NCI-H128 (cell line): ENCODE measurements around the gene CCDC85A.
A peak's percentile ranks its signal among the peaks of the same experiment; 100 is the strongest.
"Not testable (repeated sequence)": the region's sequence is repeated elsewhere in the genome, so short reads cannot be mapped to it uniquely, and the experiment has no call there.

ENCODE experiments used
- DNase-seq: peaks from one replicate; lab custom pipeline; 2025; ENCODE audit not compliant: unreplicated experiment; lab: John Stamatoyannopoulos, UW

CCDC85A gene

DNA sequence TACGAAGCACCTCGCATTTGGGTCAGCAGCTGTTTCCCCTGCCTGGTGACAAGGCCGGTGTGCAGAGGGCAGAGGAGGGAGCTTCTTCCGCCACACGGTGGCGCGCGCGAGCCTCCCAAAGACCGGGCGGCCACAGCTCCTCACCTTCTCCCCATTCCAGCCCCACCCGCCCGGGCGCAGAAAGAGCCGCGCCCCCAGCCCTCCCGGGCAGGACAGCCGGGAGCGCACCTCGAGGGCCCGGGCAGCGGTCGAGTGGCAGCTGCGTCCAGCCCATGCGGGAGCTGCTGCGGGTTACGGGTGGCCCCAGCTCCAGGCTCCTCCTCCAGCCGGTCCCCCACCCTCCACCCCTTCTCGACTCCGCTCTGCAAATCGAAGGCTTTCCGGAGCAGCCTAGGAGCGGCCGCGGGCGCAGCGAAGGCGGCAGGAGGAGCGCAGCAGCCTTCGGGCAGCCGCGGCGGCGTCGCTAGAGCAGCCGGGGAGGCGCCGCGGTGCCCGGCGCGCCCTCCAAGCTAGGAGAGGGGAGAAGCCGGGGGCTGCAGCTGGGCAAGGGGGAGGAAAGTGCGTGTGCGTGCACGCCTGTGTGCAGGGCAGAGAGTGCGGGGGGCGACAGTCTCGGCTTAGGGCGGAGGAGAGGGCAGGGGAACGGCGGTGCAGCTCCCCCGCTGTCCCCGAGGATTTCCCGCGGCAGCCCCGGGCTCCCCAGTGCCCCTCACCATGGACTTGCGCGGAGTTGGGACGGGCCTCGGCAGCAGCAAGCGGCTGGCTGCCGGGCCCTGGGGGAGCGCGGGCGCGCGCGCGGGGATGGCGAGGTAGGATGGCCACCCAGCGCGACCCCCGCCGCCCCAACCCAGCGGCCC lies at the start of gene CCDC85A:
Gene CCDC85A (plus strand): TSS at position 348 of the 857 bp plus-strand sequence. CDS start 635 bp downstream, outside the sequence.
- peak; percentile 61 for DNase-seq

DNA sequence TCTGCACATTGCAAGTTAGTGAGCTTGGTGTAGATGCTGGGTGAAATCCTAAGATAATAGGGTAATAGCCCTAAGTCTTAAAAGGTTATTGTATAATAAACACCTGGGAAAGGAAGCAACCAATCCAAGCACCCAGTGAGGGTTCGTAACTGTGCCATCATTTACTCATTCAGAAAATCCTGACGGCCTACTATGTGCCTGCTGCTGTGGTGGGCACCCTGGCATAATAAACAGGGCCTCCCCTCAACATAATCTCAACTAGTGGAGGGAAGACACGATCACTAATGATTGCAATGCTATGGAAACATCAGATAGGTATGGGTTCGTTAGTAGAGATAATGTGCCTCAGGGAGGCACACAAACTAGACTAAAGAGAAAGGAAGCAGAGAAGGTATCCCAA lies 48.9 kb upstream of the CCDC85A start:
- no peak for DNase-seq

DNA sequence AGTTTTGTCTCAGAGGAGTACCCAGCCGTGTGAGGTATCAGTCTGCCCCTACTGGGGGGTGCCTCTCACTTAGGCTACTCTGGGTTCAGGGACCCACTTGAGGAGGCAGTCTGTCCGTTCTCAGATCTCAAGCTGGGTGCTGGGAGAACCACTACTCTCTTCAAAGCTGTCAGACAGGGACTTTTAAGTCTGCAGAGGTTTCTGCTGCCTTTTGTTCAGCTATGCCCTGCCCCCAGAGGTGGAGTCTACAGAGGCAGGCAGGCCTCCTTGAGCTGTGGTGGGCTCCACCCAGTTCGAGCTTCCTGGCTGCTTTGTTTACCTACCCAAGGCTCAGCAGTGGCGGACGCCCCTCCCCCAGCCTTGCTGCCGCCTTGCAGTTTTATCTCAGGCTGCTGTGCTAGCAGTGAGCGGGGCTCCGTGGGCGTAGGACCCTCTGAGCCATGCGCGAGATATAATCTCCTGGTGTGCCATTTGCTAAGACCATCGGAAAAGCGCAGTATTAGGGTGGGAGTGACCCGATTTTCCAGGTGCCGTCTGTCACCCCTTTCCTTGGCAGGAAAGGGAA lies 41.2 kb upstream of the CCDC85A start:
- not testable (repeated sequence) for DNase-seq

DNA sequence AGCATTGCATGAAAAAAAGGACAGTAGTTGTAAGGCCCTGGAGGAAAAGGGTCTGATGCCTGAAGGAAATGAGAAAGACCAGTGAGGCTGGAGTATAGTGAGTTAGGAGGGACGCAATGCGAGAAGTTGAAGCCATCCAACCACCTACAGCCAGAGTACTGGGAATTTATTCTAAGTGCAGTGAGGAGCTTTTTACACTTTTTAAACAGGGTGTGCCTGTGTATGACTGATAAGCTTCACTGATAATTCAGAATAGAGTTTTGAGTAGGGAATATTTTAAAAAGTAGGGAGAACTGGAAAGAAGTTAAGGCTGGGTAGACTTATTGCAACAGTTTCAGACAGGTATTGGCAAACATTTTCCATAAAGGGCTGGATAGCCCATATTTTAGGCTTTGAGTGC lies 35.9 kb upstream of the CCDC85A start:
- no peak for DNase-seq

DNA sequence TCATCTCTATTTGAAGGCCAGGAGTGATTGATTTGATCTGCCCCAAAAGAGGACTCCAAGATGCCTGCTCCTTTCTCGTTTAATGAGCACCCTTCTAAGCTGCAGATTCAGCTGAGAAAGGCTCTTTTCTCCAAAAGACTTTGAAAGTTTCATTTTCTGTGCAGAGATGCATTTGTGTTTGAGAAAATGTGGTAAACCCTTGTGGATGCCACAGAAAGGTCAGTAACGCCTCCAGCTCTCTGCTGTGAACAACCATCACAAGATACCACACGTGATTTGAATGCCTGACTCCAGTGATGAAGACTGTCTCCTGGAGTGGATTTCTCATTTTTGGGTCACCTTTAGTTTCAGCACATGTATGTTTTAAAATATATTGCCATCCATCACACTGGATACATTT lies 35.0 kb upstream of the CCDC85A start:
- no peak for DNase-seq

DNA sequence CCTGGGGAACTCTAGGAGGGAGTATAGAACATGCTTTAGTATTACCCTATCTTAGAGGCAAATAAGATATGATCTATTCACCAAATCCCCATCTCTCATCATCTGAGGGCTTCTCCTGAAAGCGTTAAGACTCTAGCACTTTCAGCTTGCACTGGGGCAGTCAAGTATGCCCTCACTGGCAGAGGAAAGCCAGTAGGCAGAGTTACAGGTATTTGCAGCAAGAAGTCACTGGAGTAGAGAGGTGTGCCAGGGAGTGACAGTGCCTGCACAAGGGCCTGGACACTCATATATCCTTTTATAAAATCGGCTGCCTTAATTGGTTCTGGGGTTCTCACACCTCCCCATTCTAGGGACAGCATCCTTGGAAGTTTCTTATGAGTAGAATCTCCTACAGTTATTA lies 31.9 kb upstream of the CCDC85A start:
- DNase-seq, result no peak

DNA sequence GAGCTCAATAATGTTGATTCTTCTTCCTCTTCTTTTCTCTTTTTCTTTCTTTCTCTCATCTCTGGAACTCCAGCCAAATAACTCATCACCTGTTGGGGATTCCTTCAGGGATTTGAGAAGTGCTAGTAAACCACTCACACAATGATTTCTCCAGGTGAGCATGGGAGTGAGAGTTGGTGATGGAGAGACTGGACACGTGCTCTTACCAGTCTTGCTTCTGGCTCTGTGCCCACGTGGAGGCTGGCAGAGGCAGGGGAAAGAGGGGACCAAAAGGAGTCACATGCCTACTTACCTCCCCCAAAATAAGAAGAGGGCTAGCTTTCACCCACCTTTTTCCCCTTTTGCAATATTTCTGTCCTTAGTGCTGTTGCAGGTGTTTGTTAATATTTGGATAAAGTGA lies 28.6 kb upstream of the CCDC85A start:
- no peak for DNase-seq

DNA sequence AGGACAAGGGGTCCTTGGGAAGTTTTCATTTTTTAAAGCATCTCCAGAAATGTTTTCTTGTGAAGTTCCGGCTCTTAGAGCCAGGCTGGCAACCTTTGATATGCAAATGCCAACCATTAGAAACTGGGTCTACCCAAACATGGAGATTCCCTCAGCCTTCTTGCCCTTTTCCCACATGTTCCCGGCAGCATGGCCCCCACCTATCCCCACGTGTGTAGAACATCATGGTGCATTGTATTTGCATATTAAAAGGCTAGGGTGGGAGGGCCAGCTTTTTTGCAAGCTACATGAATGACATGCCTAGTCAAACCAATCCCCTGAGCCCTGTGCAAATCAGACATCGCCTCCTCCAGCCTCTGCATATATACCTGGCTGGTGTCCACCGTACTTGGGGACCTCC lies 23.9 kb upstream of the CCDC85A start:
- DNase-seq, result not testable (repeated sequence)

DNA sequence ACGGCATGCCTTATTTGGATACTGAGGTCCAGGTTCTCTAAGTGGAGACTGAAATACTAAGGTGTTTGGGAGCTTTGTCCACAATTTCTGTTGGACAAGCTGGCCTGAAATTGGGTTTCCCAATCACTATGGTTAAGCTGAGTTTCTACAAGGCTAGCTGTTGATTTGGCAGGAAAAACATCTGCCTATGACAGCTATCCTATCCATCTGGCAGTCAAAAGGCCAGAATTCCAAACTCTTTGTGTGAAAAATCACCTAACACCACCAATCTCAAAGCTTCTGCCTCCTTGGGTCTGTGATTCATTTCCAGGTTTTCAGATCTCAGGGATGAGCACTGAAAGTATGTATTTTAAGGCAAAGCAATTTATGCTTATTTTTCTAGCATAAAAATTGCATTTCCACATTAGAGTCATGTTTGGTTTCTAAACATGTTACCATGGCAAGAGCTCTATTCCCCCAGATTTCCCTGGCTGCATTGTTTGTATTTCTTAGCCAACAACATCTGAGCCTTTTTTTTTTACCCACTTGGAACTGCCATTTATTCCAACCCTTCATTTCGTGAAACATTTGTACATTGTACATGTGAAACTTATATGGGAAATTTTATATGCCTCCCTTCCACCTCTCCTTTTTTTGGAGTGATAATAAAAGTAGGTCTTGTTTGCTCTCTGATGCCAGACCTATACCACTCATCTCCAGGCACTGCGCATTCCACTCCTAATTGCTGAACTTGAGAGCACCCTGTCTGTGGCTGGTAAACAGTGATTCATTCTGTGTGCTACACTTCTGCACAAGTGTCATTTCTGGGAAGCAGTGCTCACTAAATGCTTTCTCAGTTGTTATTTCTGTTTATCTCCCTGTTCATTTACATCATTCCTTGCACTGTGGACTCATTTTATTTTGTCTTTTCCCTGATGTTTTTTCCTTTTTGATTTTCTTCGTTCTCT lies 15.9 kb upstream of the CCDC85A start:
- peak; percentile 75 for DNase-seq

DNA sequence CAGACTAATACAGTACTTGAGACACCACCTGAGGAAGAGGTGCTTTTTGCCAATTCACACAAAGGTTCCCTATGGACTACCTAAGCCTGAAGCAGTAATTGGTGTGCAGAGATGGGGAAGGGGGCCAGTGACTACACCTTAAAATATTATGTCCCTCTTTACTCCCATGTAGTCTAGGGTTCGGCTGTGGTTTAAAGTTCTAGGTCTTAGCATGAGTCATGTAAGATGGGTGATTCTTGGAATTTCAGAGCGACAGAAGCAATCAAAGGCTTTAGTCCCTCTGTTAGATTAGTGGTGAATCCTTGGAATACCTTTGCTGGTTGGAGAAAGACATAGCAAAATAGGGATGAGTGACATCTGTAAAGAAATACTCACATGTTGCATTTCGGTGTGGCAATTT lies 14.3 kb upstream of the CCDC85A start:
- DNase-seq, result no peak

DNA sequence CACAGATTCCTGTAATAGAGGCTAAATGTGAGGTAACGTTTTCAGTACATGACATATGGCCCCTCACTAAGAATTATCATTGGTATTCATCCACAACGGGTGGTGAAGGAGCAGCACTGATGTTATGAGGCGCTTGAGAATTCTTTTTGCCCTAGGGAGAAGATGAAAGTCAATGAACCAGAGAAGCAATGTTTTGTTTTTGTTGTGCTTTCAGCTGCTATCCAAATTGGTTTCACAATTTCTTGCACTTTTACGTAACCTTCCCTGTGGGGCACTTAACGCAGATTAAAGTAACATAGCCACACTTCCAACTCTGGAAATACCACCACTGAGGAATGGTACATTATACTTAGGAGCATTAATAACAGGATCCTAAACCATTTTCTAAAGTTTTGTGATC lies 13.3 kb upstream of the CCDC85A start:
- no peak for DNase-seq

DNA sequence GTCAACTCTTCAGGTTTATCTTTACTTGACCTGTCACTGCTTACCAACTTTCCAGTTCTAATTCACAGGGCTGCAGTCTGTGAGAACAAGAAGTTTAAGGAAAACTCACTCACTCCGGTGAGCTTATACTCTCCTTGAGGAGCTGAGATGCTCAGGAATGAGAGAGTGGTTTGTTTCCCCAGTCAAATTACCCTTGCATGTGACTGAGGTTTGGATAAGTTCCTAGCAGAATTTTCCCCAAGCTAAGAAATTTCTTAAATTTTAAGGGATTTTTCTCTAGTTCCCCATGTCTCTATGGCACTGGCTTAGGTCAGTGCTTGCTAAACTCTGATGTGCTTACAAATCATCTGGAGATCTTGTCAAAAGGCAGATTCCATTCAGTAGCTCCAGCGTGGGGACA lies 12.8 kb upstream of the CCDC85A start:
- DNase-seq, result no peak

DNA sequence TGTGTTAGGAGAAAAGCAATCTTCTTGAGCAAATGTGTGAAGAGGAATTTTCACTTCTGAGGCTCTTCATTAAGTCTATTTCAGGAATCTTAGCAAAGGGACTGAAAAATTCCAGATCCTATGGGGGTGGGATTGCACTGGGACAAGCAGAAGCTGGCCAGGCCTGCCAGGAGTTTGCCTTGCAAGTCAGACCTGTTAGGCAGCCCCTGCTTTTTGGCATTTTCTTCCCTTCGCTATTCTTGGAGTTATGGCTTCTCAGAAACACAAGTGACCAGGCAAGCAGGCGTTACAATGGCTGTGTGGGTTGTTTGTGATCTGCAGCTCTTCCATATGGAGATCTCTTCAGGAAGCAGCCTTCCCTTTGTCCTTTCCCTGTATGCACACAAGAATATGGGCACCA lies 8.0 kb upstream of the CCDC85A start:
- DNase-seq, result no peak

DNA sequence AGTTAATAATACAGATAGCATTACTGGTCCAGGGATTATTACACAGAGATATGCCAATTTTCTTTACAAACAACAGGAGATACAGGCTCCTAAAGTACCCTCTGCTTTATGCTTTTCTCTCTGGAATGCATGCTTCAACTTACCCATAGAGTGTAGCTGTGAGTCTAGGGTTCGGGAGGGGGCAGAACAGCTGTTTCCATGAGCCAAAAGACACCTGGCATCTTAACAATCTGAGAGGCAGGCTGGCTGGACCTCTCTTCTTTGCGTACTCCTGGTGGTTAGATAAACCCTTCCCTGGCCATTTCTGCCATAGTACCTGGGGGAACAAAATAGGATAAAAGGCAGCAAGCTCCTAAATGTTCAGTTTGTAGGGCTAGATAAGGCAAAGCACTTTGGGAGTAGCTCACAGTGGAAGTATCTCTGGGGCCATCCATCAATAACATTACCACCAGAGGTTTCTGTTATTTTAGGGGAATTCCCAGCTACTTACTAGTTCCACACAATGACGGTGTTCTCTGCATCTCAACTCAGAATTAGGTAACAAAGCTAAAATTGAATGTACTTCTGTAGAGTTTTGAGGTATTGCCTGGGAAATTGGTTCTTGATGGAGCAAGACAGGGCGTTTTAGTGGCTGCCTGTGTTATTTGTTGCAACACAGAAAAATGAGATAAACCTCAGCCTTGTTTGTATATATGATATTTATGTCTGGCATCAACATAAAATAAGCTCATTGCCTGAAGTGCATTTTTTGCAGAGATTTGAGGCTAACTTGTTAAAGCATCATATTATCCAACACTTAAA lies 6.2 kb upstream of the CCDC85A start:
- no peak for DNase-seq

DNA sequence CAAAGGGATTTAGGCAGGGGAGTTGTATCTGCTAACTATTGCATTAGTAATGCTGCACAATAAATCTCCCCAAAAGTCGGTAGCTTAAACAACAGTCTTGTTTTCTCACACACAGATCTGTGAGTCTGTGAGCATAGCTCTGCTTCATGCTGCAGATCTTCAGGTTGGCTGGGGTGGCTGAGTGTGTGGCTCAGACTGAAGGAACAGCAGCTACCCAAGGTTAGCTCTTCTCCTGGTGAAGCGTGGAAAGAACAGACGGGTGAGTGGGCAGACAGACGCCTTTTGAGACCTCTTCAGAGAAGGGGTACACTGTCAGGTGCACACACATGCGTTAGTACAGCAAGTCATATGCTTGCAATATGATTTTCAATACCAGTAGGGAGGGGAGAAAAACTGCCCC lies 3.9 kb upstream of the CCDC85A start:
- DNase-seq, result no peak

DNA sequence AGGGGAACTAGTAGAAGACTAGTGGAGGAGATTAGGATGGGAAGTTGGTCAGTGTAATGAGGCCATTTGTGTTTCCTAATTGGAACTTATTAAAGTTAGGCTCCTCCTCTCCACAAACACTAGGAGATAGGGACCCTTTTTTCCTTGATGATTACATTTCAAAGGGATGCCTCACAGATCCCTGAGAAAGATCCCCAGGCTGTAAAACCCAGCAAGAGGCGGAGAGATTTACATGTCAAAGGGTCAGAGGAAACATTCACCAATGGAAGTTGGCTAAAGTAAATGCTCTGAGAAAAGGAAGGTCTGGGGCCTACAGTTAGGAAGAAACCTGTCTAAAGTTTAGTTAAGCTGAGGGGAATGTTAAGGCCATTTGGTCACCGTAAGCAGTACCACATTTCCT lies 1.4 kb upstream of the CCDC85A start:
- DNase-seq, result no peak

DNA sequence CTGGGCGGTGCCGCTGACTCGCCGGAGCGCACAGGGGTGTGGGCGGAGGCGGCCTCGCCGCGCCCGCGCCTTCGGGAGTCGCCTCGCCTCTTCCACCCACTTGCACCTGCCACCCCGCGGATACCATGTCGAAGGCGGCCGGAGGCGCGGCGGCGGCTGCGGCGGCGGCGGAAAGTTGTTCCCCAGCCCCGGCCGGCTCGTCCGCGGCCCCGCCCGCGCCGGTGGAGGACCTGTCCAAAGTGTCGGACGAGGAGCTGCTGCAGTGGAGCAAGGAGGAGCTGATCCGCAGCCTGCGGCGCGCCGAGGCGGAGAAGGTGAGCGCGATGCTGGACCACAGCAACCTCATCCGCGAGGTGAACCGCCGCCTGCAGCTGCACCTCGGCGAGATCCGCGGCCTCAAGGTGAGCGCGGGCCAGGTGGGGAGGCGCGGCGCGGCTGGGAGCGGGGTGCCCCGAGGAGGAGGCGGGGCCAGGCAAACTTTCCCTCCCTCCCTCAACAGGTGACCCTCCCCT lies 766 bp downstream of the CCDC85A start:
- no peak for DNase-seq

DNA sequence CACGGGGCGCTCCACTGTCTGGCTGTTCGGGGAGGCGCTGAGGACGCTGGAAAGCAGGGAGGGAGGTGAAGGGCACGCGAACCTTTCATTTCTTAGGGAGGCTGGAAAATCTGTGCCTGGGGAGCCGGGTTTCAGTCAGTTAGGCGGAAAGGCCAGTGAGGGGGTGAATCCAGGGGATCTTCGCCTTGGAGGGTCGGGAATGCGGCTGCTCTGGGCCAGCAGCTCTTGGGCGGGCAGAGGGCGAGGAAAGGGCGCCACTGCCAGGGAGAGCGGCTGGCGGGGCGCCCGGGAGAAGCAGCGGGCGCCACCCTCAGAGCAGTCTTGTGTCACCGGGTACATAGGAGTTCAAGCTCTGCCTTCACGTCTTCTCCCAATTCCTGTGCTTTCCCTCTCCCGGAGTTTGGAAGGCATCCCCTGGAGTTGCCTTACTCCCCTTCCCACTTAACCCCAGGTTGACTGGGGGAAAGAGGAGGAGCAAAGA lies 1.4 kb downstream of the CCDC85A start:
- no peak for DNase-seq

DNA sequence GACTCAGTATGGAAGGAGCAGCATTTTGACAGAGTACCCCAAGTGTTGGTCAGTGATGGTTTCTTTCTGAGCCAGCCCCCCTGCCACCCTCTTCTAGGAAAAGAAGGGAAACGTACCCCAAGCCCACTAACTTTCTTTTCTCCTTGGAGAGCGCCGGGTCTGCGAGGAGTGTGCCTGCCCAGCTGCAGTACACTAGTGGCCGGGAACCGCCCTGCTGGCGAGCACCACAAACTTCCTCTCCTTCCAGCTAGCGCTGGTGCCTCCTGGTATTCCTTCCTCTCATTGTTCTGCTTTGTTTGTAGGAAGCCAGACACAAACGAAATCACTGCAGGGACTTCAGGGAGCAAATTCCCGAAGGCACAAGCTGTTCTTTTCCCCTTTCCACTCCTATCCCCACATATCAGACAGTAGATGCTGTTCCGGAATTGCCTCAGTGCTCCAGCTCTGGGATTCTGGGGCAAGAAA lies 1.8 kb downstream of the CCDC85A start:
- no peak for DNase-seq

DNA sequence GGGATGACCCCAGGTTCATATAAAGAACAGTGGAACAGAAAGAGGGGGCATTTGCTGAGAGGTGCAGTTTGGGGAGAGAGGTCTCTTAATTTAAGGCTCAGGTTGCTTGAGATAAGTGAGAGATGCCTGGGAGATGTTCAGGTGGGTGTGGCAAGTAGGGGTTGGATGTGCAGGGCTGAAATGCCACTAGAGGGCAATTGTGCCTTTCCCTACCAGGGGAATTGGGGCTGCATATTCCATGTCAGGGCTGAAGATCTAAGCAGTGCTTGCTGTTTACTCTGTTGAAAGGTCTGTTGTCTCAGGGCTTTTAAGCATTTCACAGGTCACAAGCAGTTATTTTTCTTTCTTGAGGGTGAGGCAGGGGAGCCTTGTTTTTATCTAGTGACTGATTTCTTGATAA lies 7.8 kb downstream of the CCDC85A start:
- no peak for DNase-seq
